Urothelium cell line (cell line): ENCODE data around the gene WDR64.

Source experiments
- DNase-seq: peaks from one replicate; pipeline ENCODE4 v3.0.0; 2011; ENCODE audit warnings: low spot score, mixed read lengths
- FAIRE-seq: peaks from 2 replicates; lab custom pipeline; 2011; peaks lifted over from hg19 to GRCh38; lab: Jason Lieb, UNC

Gene WDR64

GRCh38 chr1:241827264-241827663, 175.2 kb downstream of the WDR64 start:
- no peak for DNase-seq
- no peak for FAIRE-seq

GRCh38 chr1:241828463-241829021, 176.5 kb downstream of the WDR64 start:
- FAIRE-seq, result no peak
- DNase-seq, result peak; percentile 26

GRCh38 chr1:241829468-241829867, 177.4 kb downstream of the WDR64 start:
- no peak for FAIRE-seq
- DNase-seq, result no peak

GRCh38 chr1:241834733-241835377, 182.8 kb downstream of the WDR64 start:
- DNase-seq, result peak; percentile 40
- FAIRE-seq, result no peak

- FAIRE-seq, result no peak
- DNase-seq, result no peak
Observed at GRCh38 chr1:241836941-241837340, 184.9 kb downstream of the WDR64 start.

GRCh38 chr1:241837416-241837815, 185.3 kb downstream of the WDR64 start:
- FAIRE-seq (no peak), DNase-seq (no peak)

GRCh38 chr1:241837901-241838300, 185.8 kb downstream of the WDR64 start:
- DNase-seq, result no peak
- no peak for FAIRE-seq

GRCh38 chr1:241838897-241839296, 186.8 kb downstream of the WDR64 start:
- FAIRE-seq, result no peak
- DNase-seq, result no peak

- DNase-seq (no peak), FAIRE-seq (no peak)
Observed at GRCh38 chr1:241839369-241839979, 187.4 kb downstream of the WDR64 start.

- no peak for DNase-seq
- no peak for FAIRE-seq
Observed at GRCh38 chr1:241840164-241840563, 188.1 kb downstream of the WDR64 start.

GRCh38 chr1:241841691-241842090, 189.6 kb downstream of the WDR64 start:
- DNase-seq, result no peak
- FAIRE-seq, result no peak

- FAIRE-seq (no peak), DNase-seq (no peak)
Observed at GRCh38 chr1:241842565-241842964, 190.5 kb downstream of the WDR64 start.

GRCh38 chr1:241844593-241844992, 192.5 kb downstream of the WDR64 start:
- DNase-seq (no peak), FAIRE-seq (no peak)

- no peak for FAIRE-seq
- no peak for DNase-seq
Observed at GRCh38 chr1:241846375-241846774, 194.3 kb downstream of the WDR64 start.

- DNase-seq (no peak), FAIRE-seq (no peak)
Observed at GRCh38 chr1:241846862-241847539, 194.9 kb downstream of the WDR64 start.

- DNase-seq, result no peak
- no peak for FAIRE-seq
Observed at GRCh38 chr1:241847540-241847795, 195.4 kb downstream of the WDR64 start.

- FAIRE-seq (peak; percentile 75), DNase-seq (peak; percentile 94)
Observed at GRCh38 chr1:241847796-241848685, 196.0 kb downstream of the WDR64 start, which contains the start of gene EXO1. Gene EXO1 (plus strand): TSS chr1:241848204. CDS start chr1:241850426, 2,222 bp downstream.

GRCh38 chr1:241848686-241849344, 196.7 kb downstream of the WDR64 start:
- DNase-seq (no peak), FAIRE-seq (no peak)

- FAIRE-seq, result no peak
Observed at GRCh38 chr1:241849345-241849695, 197.2 kb downstream of the WDR64 start.

More at GRCh38 chr1:241849345-241849695, 197.2 kb downstream of the WDR64 start:
- DNase-seq, result no peak
